CD4-positive, alpha-beta T cell (primary cell): Measurements from ENCODE around the gene JHY. TPM values are rescaled to one million over a fixed set of nuclear protein-coding genes. Genes with fewer than 3 reads are reported as not detected.

Experiments
- ATAC-seq: fragments of 200-7000 bp; cut with Tn5 transposase; one replicate; pipeline ENCODE4 v1.10.0; 2022; ENCODE audit warnings: mild to moderate bottlenecking; ENCODE audit not compliant: poor library complexity
- CTCF ChIA-PET: fragments of 350-600 bp; sonication (Branson Sonifier 250); formaldehyde crosslinking; loops from one replicate; lab custom pipeline; 2021; ENCODE audit warnings: antibody characterized with exemption, inconsistent platforms; lab: Charles Lee
- POLR2A ChIA-PET: fragments of 350-600 bp; sonication (Branson Sonifier 250); formaldehyde crosslinking; loops from one replicate; lab custom pipeline; 2021; ENCODE audit warnings: antibody characterized with exemption, inconsistent platforms; lab: Charles Lee
- DNase-seq, 14 experiments: peaks; one replicate each; pipeline ENCODE4 v3.0.0-alpha.2; 2013 to 2020; ENCODE audit warnings: mixed read lengths in 2 of 14
- H3K27ac ChIP-seq, 2 donors: one replicate each; pipeline versions ENCODE4 v1.5.1 to v1.7.0; 2013; ENCODE audit warnings: low read length in 2 of 2, low read depth in 1 of 2, mild to moderate bottlenecking in 1 of 2
- H3K27me3 ChIP-seq, 2 experiments: 1 replicate in 1 of 2; 2 replicates in 1 of 2; pipeline versions ENCODE4 v1.6.1 to v1.7.0; 2013; ENCODE audit warnings: low read length in 2 of 2, control low read depth in 1 of 2, mild to moderate bottlenecking in 1 of 2, moderate library complexity in 1 of 2; ENCODE audit not compliant: insufficient read depth in 2 of 2, control insufficient read depth in 1 of 2
- H3K36me3 ChIP-seq: one replicate; pipeline ENCODE4 v1.6.1; 2013; ENCODE audit warnings: low read length, control low read depth; ENCODE audit not compliant: insufficient read depth
- H3K4me1 ChIP-seq: one replicate; pipeline ENCODE4 v1.6.1; 2013; ENCODE audit warnings: low read length, control low read depth; ENCODE audit not compliant: insufficient read depth
- H3K4me3 ChIP-seq: one replicate; pipeline ENCODE4 v1.5.1; 2013; ENCODE audit warnings: mild to moderate bottlenecking, low read length, moderate library complexity
- H3K9me3 ChIP-seq, 2 experiments: 1 replicate in 1 of 2; 2 replicates in 1 of 2; pipeline versions ENCODE4 v1.6.1 to v1.7.0; 2013; ENCODE audit warnings: low read length in 2 of 2, mild to moderate bottlenecking in 2 of 2, control low read depth in 1 of 2, moderate library complexity in 1 of 2; ENCODE audit not compliant: control insufficient read depth in 1 of 2, insufficient read depth in 1 of 2
- H3K27ac Mint-ChIP-seq: one replicate; pipeline ENCODE4 v1.8.0; 2020; ENCODE audit warnings: mixed read lengths
- H3K27me3 Mint-ChIP-seq: one replicate; pipeline ENCODE4 v1.8.0; 2021; ENCODE audit warnings: mixed read lengths
- H3K36me3 Mint-ChIP-seq: one replicate; pipeline ENCODE4 v1.8.0; 2021; ENCODE audit warnings: low read depth, mixed read lengths
- H3K4me1 Mint-ChIP-seq: one replicate; pipeline ENCODE4 v1.8.0; 2021; ENCODE audit warnings: low read depth, mixed read lengths
- H3K4me3 Mint-ChIP-seq: one replicate; pipeline ENCODE4 v1.8.0; 2020; ENCODE audit warnings: mild to moderate bottlenecking, mixed read lengths
- H3K9me3 Mint-ChIP-seq: one replicate; pipeline ENCODE4 v1.8.0; 2020; ENCODE audit warnings: mixed read lengths
- intact Hi-C, 2 experiments: fragments of 100-400 bp; cut with DNase I in 1 of 2; cut with micrococcal nuclease in 1 of 2; formaldehyde crosslinking; loops; one replicate each; pipeline versions ENCODE4 v1.15.1 to v1.9.0; 2023 to 2025; cut with DNase I, micrococcal nuclease
- total RNA-seq, 174 experiments: library from RNA in 2 of 174; stranded (reverse) in 2 of 174; gene quantifications; one replicate each; pipeline ENCODE4 v1.2.3 and lab custom pipeline; 2021 to 2026
- TF ChIP-seq, protein P1 (sequence below): fragments of 200-600 bp; IDR thresholded peaks from one replicate; pipeline ENCODE4 v1.8.0; 2022; ENCODE audit warnings: antibody characterized with exemption, mild to moderate bottlenecking

The JHY gene
- total RNA-seq, 2 experiments from 2014 or later, result 4.6 to 4.7 TPM

DNA sequence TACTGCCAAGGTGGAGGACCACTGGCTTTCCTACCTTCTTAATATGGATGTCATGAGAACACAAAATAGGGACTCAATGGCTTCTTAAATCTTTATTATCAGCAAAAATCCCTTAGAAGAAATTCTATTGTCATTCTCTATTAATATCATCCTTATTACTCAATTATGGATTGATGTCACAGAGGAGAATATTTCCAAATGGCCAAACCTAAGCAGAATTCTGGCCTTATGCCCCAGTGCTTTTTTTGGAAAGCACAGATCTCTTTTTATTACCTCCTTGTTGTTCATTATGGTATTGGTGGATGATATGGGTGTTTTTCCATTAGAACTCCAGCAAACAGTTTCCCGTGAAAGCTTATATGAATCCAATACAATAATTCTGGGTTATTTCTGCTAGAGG lies 34.4 kb upstream of the JHY start:
- H3K4me3 Mint-ChIP-seq, result no peak overlapping the region
- POLR2A ChIA-PET, result no interaction called here

DNA sequence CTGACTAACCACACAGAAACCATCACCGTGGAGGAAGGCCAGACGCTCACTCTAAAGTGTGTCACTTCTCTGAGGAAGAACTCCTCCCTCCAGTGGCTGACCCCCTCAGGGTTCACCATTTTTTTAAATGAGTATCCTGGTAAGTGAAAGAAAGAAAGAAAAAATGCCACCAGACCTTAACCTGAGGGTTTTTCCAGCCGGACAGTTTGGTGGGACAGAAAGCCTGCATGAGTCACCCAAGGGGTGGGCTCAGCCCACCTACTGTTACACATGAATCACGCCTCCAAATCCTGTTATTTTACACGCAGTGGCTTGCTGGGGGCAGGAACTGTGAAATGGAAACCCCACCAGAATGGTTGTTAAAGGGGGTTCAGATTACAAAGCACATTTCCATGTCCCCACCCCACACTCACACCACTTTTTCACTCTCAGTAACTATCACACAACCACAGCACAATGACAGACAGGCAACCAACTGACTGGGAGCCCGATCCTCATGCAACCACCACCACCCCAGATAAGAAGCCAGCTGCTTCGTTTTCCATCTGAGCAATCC lies 32.4 kb upstream of the JHY start:
- H3K27me3 ChIP-seq, result no peaks in the 10 kb centered on the region
- H3K36me3 Mint-ChIP-seq, result no peaks in the 10 kb centered on the region
- H3K27ac ChIP-seq, result no peak overlapping the region
- intact Hi-C loops, result loop anchor here in 1 of 2 experiments (5.0 kb wide), 3 partner anchors 38 to 268 kb away; no protein-coding TSS in a partner anchor
- H3K9me3 ChIP-seq, result no peaks in the 10 kb centered on the region
- no peaks in the 10 kb centered on the region for H3K27me3 Mint-ChIP-seq
- H3K4me1 ChIP-seq, result peaks cover 24% of the 10 kb centered on the region
- no peaks in the 10 kb centered on the region for H3K9me3 Mint-ChIP-seq
- ChIA-PET POLR2A (interaction anchor here (2.9 kb wide), 1 partner anchor 11 kb away, joined by 26 read pairs; the partner anchor contains the start of gene CRTAM), CTCF (no interaction called here)
- no peaks in the 10 kb centered on the region for H3K36me3 ChIP-seq
- no peak overlapping the region for H3K4me3 Mint-ChIP-seq
- no peak for ATAC-seq
- H3K4me1 Mint-ChIP-seq, result peaks cover 41% of the 10 kb centered on the region
- DNase-seq, result peak in 4 of 14 experiments; percentile 3 to 69 (median 32)
- H3K27ac Mint-ChIP-seq, result peak overlapping the region; percentile 68
- H3K4me3 ChIP-seq, result no peak overlapping the region
- TF ChIP-seq, protein P1, sequence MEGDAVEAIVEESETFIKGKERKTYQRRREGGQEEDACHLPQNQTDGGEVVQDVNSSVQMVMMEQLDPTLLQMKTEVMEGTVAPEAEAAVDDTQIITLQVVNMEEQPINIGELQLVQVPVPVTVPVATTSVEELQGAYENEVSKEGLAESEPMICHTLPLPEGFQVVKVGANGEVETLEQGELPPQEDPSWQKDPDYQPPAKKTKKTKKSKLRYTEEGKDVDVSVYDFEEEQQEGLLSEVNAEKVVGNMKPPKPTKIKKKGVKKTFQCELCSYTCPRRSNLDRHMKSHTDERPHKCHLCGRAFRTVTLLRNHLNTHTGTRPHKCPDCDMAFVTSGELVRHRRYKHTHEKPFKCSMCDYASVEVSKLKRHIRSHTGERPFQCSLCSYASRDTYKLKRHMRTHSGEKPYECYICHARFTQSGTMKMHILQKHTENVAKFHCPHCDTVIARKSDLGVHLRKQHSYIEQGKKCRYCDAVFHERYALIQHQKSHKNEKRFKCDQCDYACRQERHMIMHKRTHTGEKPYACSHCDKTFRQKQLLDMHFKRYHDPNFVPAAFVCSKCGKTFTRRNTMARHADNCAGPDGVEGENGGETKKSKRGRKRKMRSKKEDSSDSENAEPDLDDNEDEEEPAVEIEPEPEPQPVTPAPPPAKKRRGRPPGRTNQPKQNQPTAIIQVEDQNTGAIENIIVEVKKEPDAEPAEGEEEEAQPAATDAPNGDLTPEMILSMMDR, result no peak

More for the DNA sequence above, 34.4 kb upstream of the JHY start:
- no peaks in the 10 kb centered on the region for H3K36me3 ChIP-seq
- ATAC-seq (no peak), DNase-seq (no peak)
- CTCF ChIA-PET, result interaction anchor here (1.0 kb wide), 2 partner anchors 16 to 52 kb away, joined by 3 to 4 read pairs; no protein-coding TSS in a partner anchor
- no peaks in the 10 kb centered on the region for H3K27me3 ChIP-seq
- Mint-ChIP-seq H3K27me3 (no peaks in the 10 kb centered on the region), H3K27ac (no peak overlapping the region), H3K36me3 (no peaks in the 10 kb centered on the region), H3K4me1 (peaks cover 56% of the 10 kb centered on the region), H3K9me3 (no peaks in the 10 kb centered on the region)
- H3K4me1 ChIP-seq, result peaks cover 36% of the 10 kb centered on the region
- H3K4me3 ChIP-seq, result no peak overlapping the region
- no peak overlapping the region for H3K27ac ChIP-seq
- TF ChIP-seq, protein P1, result no peak
- no peaks in the 10 kb centered on the region for H3K9me3 ChIP-seq
- intact Hi-C loops, result no loop called here

DNA sequence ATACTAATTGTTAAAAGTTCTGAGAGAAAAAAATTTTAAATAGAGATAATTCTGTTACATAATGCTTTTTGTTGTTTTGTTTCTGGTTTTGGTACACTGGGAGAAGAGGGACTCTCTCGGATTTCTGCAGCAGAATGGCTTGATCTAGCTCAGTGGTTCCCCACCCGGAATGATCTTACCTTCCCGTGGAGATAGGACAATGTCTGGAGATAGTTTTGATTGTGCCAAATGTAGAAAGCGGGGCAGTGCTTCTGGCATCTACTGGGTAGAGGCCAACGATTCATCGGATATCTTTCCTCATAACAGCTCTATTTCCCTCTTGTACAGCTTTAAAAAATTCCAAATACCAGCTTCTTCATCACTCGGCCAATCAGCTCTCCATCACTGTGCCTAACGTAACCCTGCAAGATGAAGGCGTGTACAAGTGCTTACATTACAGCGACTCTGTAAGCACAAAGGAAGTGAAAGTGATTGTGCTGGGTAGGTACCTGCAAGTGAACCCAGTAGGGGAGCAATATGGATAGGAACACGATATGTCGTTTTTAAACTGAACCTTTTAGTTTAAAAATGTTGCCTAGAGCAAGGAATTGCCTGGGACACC lies 31.1 kb upstream of the JHY start:
- Histone ChIP-seq H3K9me3 (no peaks in the 10 kb centered on the region), H3K4me1 (peaks cover 24% of the 10 kb centered on the region), H3K4me3 (peak overlapping the region; percentile 39), H3K36me3 (no peaks in the 10 kb centered on the region), H3K27ac (peak overlapping the region; percentile 18 to 42), H3K27me3 (no peaks in the 10 kb centered on the region)
- peaks cover 39% of the 10 kb centered on the region for H3K4me1 Mint-ChIP-seq
- TF ChIP-seq, protein P1, result no peak
- DNase-seq (peak in 8 of 14 experiments; percentile 8 to 80 (median 34)), ATAC-seq (peak; percentile 96)
- peak overlapping the region; percentile 78 for H3K4me3 Mint-ChIP-seq
- H3K9me3 Mint-ChIP-seq, result no peaks in the 10 kb centered on the region
- H3K36me3 Mint-ChIP-seq, result peaks cover 7% of the 10 kb centered on the region
- CTCF ChIA-PET, result interaction anchor here (1.7 to 3.7 kb wide), 2 partner anchors 12 to 222 kb away, joined by 6 to 15 read pairs; no protein-coding TSS in a partner anchor
- POLR2A ChIA-PET, result interaction anchor here (0.6 to 3.5 kb wide), 15 partner anchors 8 to 237 kb away, joined by 3 to 44 read pairs (median 4); partner anchors contain the start of genes CRTAM and HSPA8
- intact Hi-C loops, result loop anchor here in 1 of 2 experiments (5.0 kb wide), 3 partner anchors 39 to 269 kb away; no protein-coding TSS in a partner anchor
- peak overlapping the region; percentile 87 for H3K27ac Mint-ChIP-seq
- no peaks in the 10 kb centered on the region for H3K27me3 Mint-ChIP-seq
